Nucleus accumbens (tissue), 56 donors: Measurements from ENCODE around the gene SLC8A3.

Experiments used
- DNase-seq, 56 donors: peaks; one replicate each; lab custom pipeline; 2025; lab: John Stamatoyannopoulos, UW

The SLC8A3 gene

GRCh38 chr14:70073924-70074566 lies 114.7 kb downstream of the SLC8A3 start:
- DNase-seq, result peak in 36 of 56 donors; percentile 2 to 76 (median 29)

GRCh38 chr14:70069186-70069585 lies 119.6 kb downstream of the SLC8A3 start:
- DNase-seq, result no peak

- no peak for DNase-seq
Measured at GRCh38 chr14:70067810-70068209, 120.9 kb downstream of the SLC8A3 start.

- no peak for DNase-seq
Measured at GRCh38 chr14:70064136-70064865, 124.5 kb downstream of the SLC8A3 start.

- no peak for DNase-seq
Measured at GRCh38 chr14:70061108-70061507, 127.6 kb downstream of the SLC8A3 start.

GRCh38 chr14:70059545-70059944 lies 129.2 kb downstream of the SLC8A3 start:
- DNase-seq, result no peak

GRCh38 chr14:70057519-70058136 lies 131.1 kb downstream of the SLC8A3 start:
- DNase-seq, result no peak

- no peak for DNase-seq
Measured at GRCh38 chr14:70052990-70053389, 135.8 kb downstream of the SLC8A3 start.

GRCh38 chr14:70050136-70050535 lies 138.6 kb downstream of the SLC8A3 start:
- no peak for DNase-seq

GRCh38 chr14:70049605-70050004 lies 139.1 kb downstream of the SLC8A3 start:
- DNase-seq, result no peak

- DNase-seq, result no peak
Measured at GRCh38 chr14:70048313-70048654, 140.5 kb downstream of the SLC8A3 start.

- no peak for DNase-seq
Measured at GRCh38 chr14:70047598-70048312, 141.0 kb downstream of the SLC8A3 start.

- DNase-seq, result peak in 47 of 56 donors; percentile 2 to 73 (median 27)
Measured at GRCh38 chr14:70045844-70046535, 142.8 kb downstream of the SLC8A3 start.

GRCh38 chr14:70045310-70045709 lies 143.4 kb downstream of the SLC8A3 start:
- DNase-seq, result no peak

GRCh38 chr14:70043001-70043400 lies 145.8 kb downstream of the SLC8A3 start:
- no peak for DNase-seq

- DNase-seq, result no peak
Measured at GRCh38 chr14:70036665-70037064, 152.1 kb downstream of the SLC8A3 start.

GRCh38 chr14:70034257-70034656 lies 154.5 kb downstream of the SLC8A3 start:
- DNase-seq, result no peak

- no peak for DNase-seq
Measured at GRCh38 chr14:70033561-70033960, 155.2 kb downstream of the SLC8A3 start.

GRCh38 chr14:70033116-70033515 lies 155.6 kb downstream of the SLC8A3 start:
- DNase-seq, result no peak

GRCh38 chr14:70032447-70032846 lies 156.3 kb downstream of the SLC8A3 start:
- no peak for DNase-seq

GRCh38 chr14:70032016-70032415 lies 156.7 kb downstream of the SLC8A3 start:
- no peak for DNase-seq
